Upper lobe of left lung (tissue), 6 donors: ENCODE measurements around the gene OFD1. TPM values are rescaled to one million over a fixed set of nuclear protein-coding genes. Genes with fewer than 3 reads are reported as not detected.

Source experiments
- ATAC-seq, 2 donors: fragments of 200-7000 bp; cut with Tn5 transposase; one replicate each; pipeline ENCODE4 v1.9.1; 2022; ENCODE audit warnings: mild to moderate bottlenecking in 2 of 2, moderate library complexity in 2 of 2; ENCODE audit not compliant: low FRiP score in 2 of 2
- DNase-seq, 2 donors: peaks; one replicate each; pipeline ENCODE4 v3.0.0-alpha.2; 2019 to 2020
- H3K27ac ChIP-seq, 4 donors: fragments of 200-600 bp; sonication (generic); one replicate each; pipeline ENCODE4 v1.5.1; 2016 to 2019
- H3K27me3 ChIP-seq, 4 donors: fragments of 200-600 bp; sonication (generic); one replicate each; pipeline ENCODE4 v1.5.1; 2017 to 2019
- H3K36me3 ChIP-seq, 4 donors: fragments of 200-600 bp; sonication (generic); one replicate each; pipeline ENCODE4 v1.5.1; 2016 to 2019
- H3K4me1 ChIP-seq, 4 donors: fragments of 200-600 bp; sonication (generic); one replicate each; pipeline ENCODE4 v1.5.1; 2018 to 2019
- H3K4me3 ChIP-seq, 4 donors: fragments of 200-600 bp; sonication (generic); one replicate each; pipeline ENCODE4 v1.5.1; 2017 to 2019; ENCODE audit warnings: mild to moderate bottlenecking in 2 of 4, moderate library complexity in 1 of 4
- H3K9me3 ChIP-seq, 4 donors: fragments of 200-600 bp; sonication (generic); one replicate each; pipeline ENCODE4 v1.5.1; 2018 to 2019
- CTCF ChIP-seq, 6 experiments: fragments of 450-650 bp in 4 of 6; fragments of 200-600 bp in 2 of 6; sonication (generic) in 2 of 6; IDR thresholded peaks; one replicate each; pipeline ENCODE4 v1.5.1; 2016 to 2019; ENCODE audit warnings: antibody characterized with exemption in 6 of 6
- EP300 ChIP-seq, 4 donors: sonication (generic); formaldehyde crosslinking; IDR thresholded peaks; one replicate each; pipeline ENCODE4 v1.5.1; 2017; ENCODE audit warnings: antibody characterized with exemption in 4 of 4, control low read depth in 2 of 4
- POLR2A ChIP-seq, 4 donors: fragments of 450-650 bp; IDR thresholded peaks; one replicate each; pipeline ENCODE4 v1.5.1; 2016 to 2017; ENCODE audit warnings: antibody characterized with exemption in 4 of 4, mild to moderate bottlenecking in 2 of 4
- POLR2AphosphoS5 ChIP-seq, 2 donors: sonication (generic); formaldehyde crosslinking; IDR thresholded peaks; one replicate each; pipeline ENCODE4 v1.5.1; 2017; ENCODE audit warnings: antibody characterized with exemption in 2 of 2
- WGBS, 2 donors: methylation state at CpG; one replicate each; pipeline ENCODE4 v1.1.5; 2017 to 2018; 5-methylcytosine and 5-hydroxymethylcytosine counted together
- total RNA-seq, 6 donors: library from RNA; depleted of rRNA in 4 of 6; stranded (reverse); fragments of >200 nt in 4 of 6; gene quantifications; one replicate each; pipeline versions ENCODE4 v1.1.0 to v1.2.1, GENCODE V29; 2016 to 2021
- donor health status: DM: no; HTN: no; CAD: no; lungs with moderate emphysema.
- donor health status: DM: no; HTN: yes; CAD: no; lungs with severe emphysema.

OFD1 gene
- total RNA-seq, 6 donors from 2014 or later = 19.2 to 98.5 (median 37.0) TPM

GRCh38 chrX:13752646-13753045, 18.1 kb downstream of the OFD1 start:
- TF ChIP-seq POLR2A (IDR thresholded peaks at IDR 0.05) (no peak), CTCF (IDR thresholded peaks at IDR 0.05) (no peak), EP300 (IDR thresholded peaks at IDR 0.05) (no peak), POLR2AphosphoS5 (IDR thresholded peaks at IDR 0.05) (no peak)
- ATAC-seq (no peak), DNase-seq (no peak)
- H3K9me3 ChIP-seq = no peaks in the 10 kb centered on the region
- no peaks in the 10 kb centered on the region for H3K27me3 ChIP-seq
- 60 to 67% methylated on average over 3 of the region's 3 CpGs for WGBS, 2 donors
- no peak overlapping the region for H3K27ac ChIP-seq
- H3K4me3 ChIP-seq = no peak overlapping the region
- peaks cover 0 to 4% (median 0%) of the 10 kb centered on the region in 4 donors for H3K4me1 ChIP-seq
- peaks cover 0 to 38% (median 12%) of the 10 kb centered on the region in 4 donors for H3K36me3 ChIP-seq

- TF ChIP-seq POLR2AphosphoS5 (IDR thresholded peaks at IDR 0.05) (no peak), CTCF (IDR thresholded peaks at IDR 0.05) (no peak), EP300 (IDR thresholded peaks at IDR 0.05) (no peak), POLR2A (IDR thresholded peaks at IDR 0.05) (no peak)
- Histone ChIP-seq H3K4me3 (no peak overlapping the region), H3K9me3 (no peaks in the 10 kb centered on the region), H3K27me3 (no peaks in the 10 kb centered on the region), H3K27ac (no peak overlapping the region), H3K4me1 (peaks cover 0 to 4% (median 0%) of the 10 kb centered on the region in 4 donors), H3K36me3 (peaks cover 0 to 45% (median 17%) of the 10 kb centered on the region in 4 donors)
- ATAC-seq = no peak
- no peak for DNase-seq
- 60 to 82% methylated on average over 1 of the region's 1 CpG for WGBS, 2 donors
Observed at GRCh38 chrX:13754765-13755164, 20.2 kb downstream of the OFD1 start.

GRCh38 chrX:13755254-13755653, 20.7 kb downstream of the OFD1 start:
- Histone ChIP-seq H3K36me3 (peaks cover 0 to 46% (median 16%) of the 10 kb centered on the region in 4 donors), H3K27ac (no peak overlapping the region), H3K9me3 (no peaks in the 10 kb centered on the region), H3K4me1 (peaks cover 0 to 7% (median 0%) of the 10 kb centered on the region in 4 donors), H3K4me3 (no peak overlapping the region), H3K27me3 (no peaks in the 10 kb centered on the region)
- no peak for ATAC-seq
- TF ChIP-seq POLR2AphosphoS5 (IDR thresholded peaks at IDR 0.05) = no peak
- WGBS, 2 donors = 60 to 74% methylated on average over 1 of the region's 1 CpG
- DNase-seq = no peak

- ATAC-seq = no peak
- Histone ChIP-seq H3K36me3 (peaks cover 0 to 44% (median 16%) of the 10 kb centered on the region in 4 donors), H3K9me3 (no peaks in the 10 kb centered on the region), H3K4me3 (no peak overlapping the region), H3K4me1 (peaks cover 0 to 13% (median 6%) of the 10 kb centered on the region in 4 donors), H3K27me3 (no peaks in the 10 kb centered on the region), H3K27ac (no peak overlapping the region)
- no peak for DNase-seq
- WGBS, 2 donors = 96 to 99% methylated on average over 4 of the region's 4 CpGs
- TF ChIP-seq EP300 (IDR thresholded peaks at IDR 0.05) = no peak
- no peak for TF ChIP-seq CTCF (IDR thresholded peaks at IDR 0.05)
- no peak for TF ChIP-seq POLR2AphosphoS5 (IDR thresholded peaks at IDR 0.05)
- no peak for TF ChIP-seq POLR2A (IDR thresholded peaks at IDR 0.05)
Observed at GRCh38 chrX:13756381-13756780, 21.8 kb downstream of the OFD1 start.

- H3K9me3 ChIP-seq = no peaks in the 10 kb centered on the region
- no peaks in the 10 kb centered on the region for H3K27me3 ChIP-seq
- 69 to 70% methylated on average over 7 to 8 of the region's 8 CpGs for whole genome bisulfite sequencing, 2 donors
- H3K27ac ChIP-seq = peak overlapping the region in 1 of 4 donors; percentile 57
- ATAC-seq (no peak), DNase-seq (peak in 1 of 2 donors; percentile 43)
- peaks cover 0 to 38% (median 14%) of the 10 kb centered on the region in 4 donors for H3K36me3 ChIP-seq
- H3K4me3 ChIP-seq = no peak overlapping the region
- TF ChIP-seq POLR2AphosphoS5 (IDR thresholded peaks at IDR 0.05) (no peak), POLR2A (IDR thresholded peaks at IDR 0.05) (no peak), EP300 (IDR thresholded peaks at IDR 0.05) (no peak), CTCF (IDR thresholded peaks at IDR 0.05) (no peak)
- peaks cover 3 to 21% (median 9%) of the 10 kb centered on the region in 4 donors for H3K4me1 ChIP-seq
Observed at GRCh38 chrX:13759152-13759718, 24.7 kb downstream of the OFD1 start.
